ENCODE measurements around the gene RBM47. TPM values are rescaled to one million over a fixed set of nuclear protein-coding genes. Genes with fewer than 3 reads are reported as not detected.

Gene RBM47
- total and polyA plus RNA-seq, 10 of the 15 experiments (the other 5 are each of a cell fraction or from before 2014, with no cell fraction given) = 7.9 to 45.0 (median 28.7) TPM

- peaks cover 11 to 16% of the 10 kb centered on the region in 2 experiments for H3K36me3 ChIP-seq (ENCODE audit: control insufficient read depth in 2 of 2, insufficient read depth in 2 of 2, low read length in 1 of 2)
- 80% methylated on average over 7 of the region's 7 CpGs for WGBS (ENCODE audit: insufficient coverage, insufficient replicate concordance, low lambda C conversion rate, missing lambda C conversion rate)
- peaks cover 14% of the 10 kb centered on the region for H3K4me1 ChIP-seq (ENCODE audit: control insufficient read depth, insufficient read depth, low read length)
- DNase-seq (ENCODE audit: low read depth, low spot score) (no peak), ATAC-seq (no peak), FAIRE-seq (no peak)
- no peak overlapping the region for H3K4me3 ChIP-seq
- no peaks in the 10 kb centered on the region for H3K9me3 ChIP-seq (replicated peaks; ENCODE audit: control insufficient read depth, insufficient read depth, low read length)
- TF ChIP-seq, protein P1, sequence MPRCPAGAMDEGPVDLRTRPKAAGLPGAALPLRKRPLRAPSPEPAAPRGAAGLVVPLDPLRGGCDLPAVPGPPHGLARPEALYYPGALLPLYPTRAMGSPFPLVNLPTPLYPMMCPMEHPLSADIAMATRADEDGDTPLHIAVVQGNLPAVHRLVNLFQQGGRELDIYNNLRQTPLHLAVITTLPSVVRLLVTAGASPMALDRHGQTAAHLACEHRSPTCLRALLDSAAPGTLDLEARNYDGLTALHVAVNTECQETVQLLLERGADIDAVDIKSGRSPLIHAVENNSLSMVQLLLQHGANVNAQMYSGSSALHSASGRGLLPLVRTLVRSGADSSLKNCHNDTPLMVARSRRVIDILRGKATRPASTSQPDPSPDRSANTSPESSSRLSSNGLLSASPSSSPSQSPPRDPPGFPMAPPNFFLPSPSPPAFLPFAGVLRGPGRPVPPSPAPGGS (IDR thresholded peaks at IDR 0.05; ENCODE audit: borderline replicate concordance, insufficient read depth, low read depth, low read length, poor library complexity, severe bottlenecking) = no peak
- TF ChIP-seq, protein P2, sequence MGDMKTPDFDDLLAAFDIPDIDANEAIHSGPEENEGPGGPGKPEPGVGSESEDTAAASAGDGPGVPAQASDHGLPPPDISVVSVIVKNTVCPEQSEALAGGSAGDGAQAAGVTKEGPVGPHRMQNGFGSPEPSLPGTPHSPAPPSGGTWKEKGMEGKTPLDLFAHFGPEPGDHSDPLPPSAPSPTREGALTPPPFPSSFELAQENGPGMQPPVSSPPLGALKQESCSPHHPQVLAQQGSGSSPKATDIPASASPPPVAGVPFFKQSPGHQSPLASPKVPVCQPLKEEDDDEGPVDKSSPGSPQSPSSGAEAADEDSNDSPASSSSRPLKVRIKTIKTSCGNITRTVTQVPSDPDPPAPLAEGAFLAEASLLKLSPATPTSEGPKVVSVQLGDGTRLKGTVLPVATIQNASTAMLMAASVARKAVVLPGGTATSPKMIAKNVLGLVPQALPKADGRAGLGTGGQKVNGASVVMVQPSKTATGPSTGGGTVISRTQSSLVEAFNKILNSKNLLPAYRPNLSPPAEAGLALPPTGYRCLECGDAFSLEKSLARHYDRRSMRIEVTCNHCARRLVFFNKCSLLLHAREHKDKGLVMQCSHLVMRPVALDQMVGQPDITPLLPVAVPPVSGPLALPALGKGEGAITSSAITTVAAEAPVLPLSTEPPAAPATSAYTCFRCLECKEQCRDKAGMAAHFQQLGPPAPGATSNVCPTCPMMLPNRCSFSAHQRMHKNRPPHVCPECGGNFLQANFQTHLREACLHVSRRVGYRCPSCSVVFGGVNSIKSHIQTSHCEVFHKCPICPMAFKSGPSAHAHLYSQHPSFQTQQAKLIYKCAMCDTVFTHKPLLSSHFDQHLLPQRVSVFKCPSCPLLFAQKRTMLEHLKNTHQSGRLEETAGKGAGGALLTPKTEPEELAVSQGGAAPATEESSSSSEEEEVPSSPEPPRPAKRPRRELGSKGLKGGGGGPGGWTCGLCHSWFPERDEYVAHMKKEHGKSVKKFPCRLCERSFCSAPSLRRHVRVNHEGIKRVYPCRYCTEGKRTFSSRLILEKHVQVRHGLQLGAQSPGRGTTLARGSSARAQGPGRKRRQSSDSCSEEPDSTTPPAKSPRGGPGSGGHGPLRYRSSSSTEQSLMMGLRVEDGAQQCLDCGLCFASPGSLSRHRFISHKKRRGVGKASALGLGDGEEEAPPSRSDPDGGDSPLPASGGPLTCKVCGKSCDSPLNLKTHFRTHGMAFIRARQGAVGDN (IDR thresholded peaks at IDR 0.05) = no peak
- TF ChIP-seq FOXK2 (IDR thresholded peaks at IDR 0.05) (no peak), TARDBP (IDR thresholded peaks at IDR 0.05; ENCODE audit: borderline replicate concordance) (no peak)
- no peak overlapping the region for H3K4me2 ChIP-seq (ENCODE audit: control insufficient read depth, insufficient read depth)
- H2AFZ ChIP-seq (ENCODE audit: control insufficient read depth, low read depth, low read length) = no peak overlapping the region
- ChIA-PET POLR2A (interaction anchor here (0.6 to 0.7 kb wide), 3 partner anchors 24 to 481 kb away, joined by 4 to 5 read pairs (median 5); no protein-coding TSS in a partner anchor), RAD21 (ENCODE audit: unreplicated experiment) (interaction anchor here (0.7 to 1.7 kb wide), 2 partner anchors 12 to 81 kb away, joined by 3 to 4 read pairs; no protein-coding TSS in a partner anchor), CTCF (interaction anchor here (0.6 to 0.8 kb wide), 3 partner anchors 22 to 901 kb away, joined by 3 to 4 read pairs (median 3); no protein-coding TSS in a partner anchor), SMC1A (ENCODE audit: uncharacterized antibody, unreplicated experiment) (interaction anchor here (0.5 to 1.4 kb wide), 5 partner anchors 9 to 215 kb away, joined by 3 to 6 read pairs (median 4); no protein-coding TSS in a partner anchor)
- in situ Hi-C loops (cut with MboI) (no loop called here), intact Hi-C loops (cut with micrococcal nuclease; ENCODE audit: unreplicated experiment) (no loop called here)
- no peak overlapping the region for H3K27ac ChIP-seq (ENCODE audit: control insufficient read depth, insufficient read depth)
- H3K9ac ChIP-seq (ENCODE audit: control insufficient read depth, insufficient read depth, low read length) = no peak overlapping the region
- no peaks in the 10 kb centered on the region for H4K20me1 ChIP-seq (ENCODE audit: control insufficient read depth, insufficient read depth)
- no peaks in the 10 kb centered on the region for H3K27me3 ChIP-seq (replicated peaks in 1 of 2; ENCODE audit: control insufficient read depth in 2 of 2, insufficient read depth in 2 of 2, low read length in 1 of 2)
- H3K79me2 ChIP-seq (ENCODE audit: control insufficient read depth, insufficient read depth, low read length) = no peaks in the 10 kb centered on the region; the same call in none of the 2 replicates
- no TSS peak for BruUV-seq (replicated peaks)
Measured at GRCh38 chr4:40540800-40541199, 88.9 kb downstream of the RBM47 start.

All from GM12878 (cell line).